GM12864 (cell line): ENCODE results near the gene RHPN2.

ENCODE experiments used
- DNase-seq: peaks from one replicate; pipeline ENCODE4 v3.0.0-alpha.2; 2011; ENCODE audit warnings: low read depth
- H3K4me3 ChIP-seq: 2 replicates; pipeline ENCODE4 v1.5.1; 2011; ENCODE audit warnings: mild to moderate bottlenecking, low read depth, low read length, control low read depth
- CTCF ChIP-seq: IDR thresholded peaks from 2 replicates; pipeline ENCODE4 v1.5.1; 2011; ENCODE audit warnings: low read depth, mild to moderate bottlenecking, moderate library complexity, low read length, control low read depth, inconsistent platforms; ENCODE audit errors: missing control alignments

The RHPN2 gene

GRCh38 chr19:33089010-33089409 lies 24.3 kb upstream of the RHPN2 start:
- no peak for DNase-seq
- TF ChIP-seq CTCF = no peak

GRCh38 chr19:33086955-33087354 lies 22.3 kb upstream of the RHPN2 start:
- DNase-seq = no peak
- no peak for TF ChIP-seq CTCF
- H3K4me3 ChIP-seq = no peak overlapping the region

More at GRCh38 chr19:33089010-33089409, 24.3 kb upstream of the RHPN2 start:
- no peak overlapping the region for H3K4me3 ChIP-seq

GRCh38 chr19:33085570-33086128 lies 21.0 kb upstream of the RHPN2 start:
- no peak for TF ChIP-seq CTCF
- H3K4me3 ChIP-seq = no peak overlapping the region
- no peak for DNase-seq

- DNase-seq = peak; percentile 41
- peak within 1 kb of the TSS; percentile 83 for H3K4me3 ChIP-seq
- no peak for TF ChIP-seq CTCF
Observed at GRCh38 chr19:33080761-33081681, 16.3 kb upstream of the RHPN2 start, which contains the start of gene GPATCH1. GPATCH1 (plus strand) TSS chr19:33081181; CDS start chr19:33081194, 13 bp downstream.

GRCh38 chr19:33075519-33075918 lies 10.8 kb upstream of the RHPN2 start:
- DNase-seq = no peak
- no peak for TF ChIP-seq CTCF
- H3K4me3 ChIP-seq = no peak overlapping the region

GRCh38 chr19:33071887-33072286 lies 7.2 kb upstream of the RHPN2 start:
- H3K4me3 ChIP-seq = no peak overlapping the region
- TF ChIP-seq CTCF = no peak
- no peak for DNase-seq

GRCh38 chr19:33067121-33067520 lies 2.4 kb upstream of the RHPN2 start:
- no peak for DNase-seq
- no peak for TF ChIP-seq CTCF
- H3K4me3 ChIP-seq = no peak overlapping the region
